Measurements from ENCODE around the gene CDC34. TPM values are rescaled to one million over a fixed set of nuclear protein-coding genes. Genes with fewer than 3 reads are reported as not detected.

The CDC34 gene
- polyA plus RNA-seq, 2 of the 4 experiments (the other 2 are of a cell fraction): 37.4 to 62.6 TPM

GRCh38 chr19:483332-484072 is 48.1 kb upstream of the CDC34 start (continued):
- TF ChIP-seq HEYL (CRISPR knock-in tag; IDR thresholded peaks at IDR 0.05): no peak
- TF ChIP-seq SREBF2 (IDR thresholded peaks at IDR 0.05): no peak
- no peak for TF ChIP-seq MAFK (IDR thresholded peaks at IDR 0.05; ENCODE audit: partially characterized antibody)

GRCh38 chr19:484494-484893 is 47.1 kb upstream of the CDC34 start:
- ATAC-seq (no peak), FAIRE-seq (no peak), DNase-seq (ENCODE audit: low read depth in 1 of 2, low spot score in 1 of 2) (no peak)
- TF ChIP-seq MYC (IDR thresholded peaks at IDR 0.05; ENCODE audit: borderline replicate concordance, low read length) (no peak), FOSB (CRISPR knock-in tag; IDR thresholded peaks at IDR 0.05) (no peak), RARB (CRISPR knock-in tag; IDR thresholded peaks at IDR 0.05) (no peak), PHF8 (IDR thresholded peaks at IDR 0.05; ENCODE audit: borderline replicate concordance, low read depth) (no peak), ZSCAN20 (CRISPR knock-in tag; IDR thresholded peaks at IDR 0.05) (no peak), CHD2 (IDR thresholded peaks at IDR 0.05; ENCODE audit: low read length, partially characterized antibody) (no peak)
- TF ChIP-seq, protein P1, sequence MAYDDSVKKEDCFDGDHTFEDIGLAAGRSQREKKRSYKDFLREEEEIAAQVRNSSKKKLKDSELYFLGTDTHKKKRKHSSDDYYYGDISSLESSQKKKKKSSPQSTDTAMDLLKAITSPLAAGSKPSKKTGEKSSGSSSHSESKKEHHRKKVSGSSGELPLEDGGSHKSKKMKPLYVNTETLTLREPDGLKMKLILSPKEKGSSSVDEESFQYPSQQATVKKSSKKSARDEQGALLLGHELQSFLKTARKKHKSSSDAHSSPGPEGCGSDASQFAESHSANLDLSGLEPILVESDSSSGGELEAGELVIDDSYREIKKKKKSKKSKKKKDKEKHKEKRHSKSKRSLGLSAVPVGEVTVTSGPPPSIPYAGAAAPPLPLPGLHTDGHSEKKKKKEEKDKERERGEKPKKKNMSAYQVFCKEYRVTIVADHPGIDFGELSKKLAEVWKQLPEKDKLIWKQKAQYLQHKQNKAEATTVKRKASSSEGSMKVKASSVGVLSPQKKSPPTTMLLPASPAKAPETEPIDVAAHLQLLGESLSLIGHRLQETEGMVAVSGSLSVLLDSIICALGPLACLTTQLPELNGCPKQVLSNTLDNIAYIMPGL (CRISPR knock-in tag; IDR thresholded peaks at IDR 0.05; ENCODE audit: borderline replicate concordance): no peak
- TF ChIP-seq, protein P2, sequence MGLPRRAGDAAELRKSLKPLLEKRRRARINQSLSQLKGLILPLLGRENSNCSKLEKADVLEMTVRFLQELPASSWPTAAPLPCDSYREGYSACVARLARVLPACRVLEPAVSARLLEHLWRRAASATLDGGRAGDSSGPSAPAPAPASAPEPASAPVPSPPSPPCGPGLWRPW (IDR thresholded peaks at IDR 0.05): no peak
- 64% methylated on average over 12 of the region's 15 CpGs for WGBS (ENCODE audit: missing lambda C conversion rate)
- ChIA-PET POLR2A (no interaction called here), CTCF (interaction anchor here (0.6 to 1.3 kb wide), 3 partner anchors 22 to 250 kb away, joined by 3 read pairs; no protein-coding TSS in a partner anchor)
- Histone ChIP-seq H3K4me3 (no peak overlapping the region), H3K4me2 (no peak overlapping the region), H3K4me1 (no peaks in the 10 kb centered on the region; the same call in 2 of the 3 replicates), H3K9me3 (no peaks in the 10 kb centered on the region), H3K27ac (no peak overlapping the region)

DNA sequence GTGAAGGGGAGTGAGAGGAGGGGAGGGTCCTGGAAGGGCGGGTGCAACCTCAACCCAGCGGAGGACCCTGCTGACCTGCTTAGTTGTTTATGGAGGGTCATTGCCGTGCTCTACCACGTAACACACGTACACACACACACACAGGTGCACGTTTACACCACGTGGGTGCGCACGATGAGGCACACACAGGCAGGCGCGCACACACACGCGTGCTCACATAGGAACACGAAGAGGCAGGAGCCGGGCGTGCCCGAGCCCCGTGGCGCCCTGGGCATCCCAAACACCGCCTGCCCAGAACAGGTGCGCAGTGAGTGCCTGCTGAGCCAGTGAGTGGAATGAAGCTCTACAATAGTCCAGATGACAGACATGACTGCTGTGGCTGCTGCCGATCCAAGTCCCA is 46.5 kb upstream of the CDC34 start:
- FAIRE-seq: no peak
- CTCF ChIA-PET: no interaction called here
- POLR2A ChIA-PET: no interaction called here

More for the DNA sequence above, 46.5 kb upstream of the CDC34 start:
- DNase-seq (ENCODE audit: low read depth in 1 of 2, low spot score in 1 of 2): no peak
- H3K4me3 ChIP-seq: no peak overlapping the region
- 86% methylated on average over 21 of the region's 22 CpGs for WGBS (ENCODE audit: missing lambda C conversion rate)
- no peak for ATAC-seq
- TF ChIP-seq SREBF2 (IDR thresholded peaks at IDR 0.05) (no peak), MYC (IDR thresholded peaks at IDR 0.05; ENCODE audit: borderline replicate concordance, low read length) (no peak), FOSB (CRISPR knock-in tag; IDR thresholded peaks at IDR 0.05) (no peak), CHD4 (IDR thresholded peaks at IDR 0.05; ENCODE audit: borderline replicate concordance) (no peak), CBX2 (IDR thresholded peaks at IDR 0.05; ENCODE audit: borderline replicate concordance, low read depth) (no peak), BHLHE40 (IDR thresholded peaks at IDR 0.05; ENCODE audit: low read depth, low read length) (no peak), TFCP2L1 (CRISPR knock-in tag; IDR thresholded peaks at IDR 0.05) (no peak), NFE2L2 (conservative IDR thresholded peaks at IDR 0.05; ENCODE audit: low read length) (no peak), RARB (CRISPR knock-in tag; IDR thresholded peaks at IDR 0.05) (no peak), KDM5A (IDR thresholded peaks at IDR 0.05) (no peak), GATA3 (IDR thresholded peaks at IDR 0.05; ENCODE audit: borderline replicate concordance) (no peak), SMC3 (IDR thresholded peaks at IDR 0.05) (no peak), FOSL2 (IDR thresholded peaks at IDR 0.05) (no peak), FOSL2 (CRISPR knock-in tag; IDR thresholded peaks at IDR 0.05) (no peak)
- TF ChIP-seq, protein P3, sequence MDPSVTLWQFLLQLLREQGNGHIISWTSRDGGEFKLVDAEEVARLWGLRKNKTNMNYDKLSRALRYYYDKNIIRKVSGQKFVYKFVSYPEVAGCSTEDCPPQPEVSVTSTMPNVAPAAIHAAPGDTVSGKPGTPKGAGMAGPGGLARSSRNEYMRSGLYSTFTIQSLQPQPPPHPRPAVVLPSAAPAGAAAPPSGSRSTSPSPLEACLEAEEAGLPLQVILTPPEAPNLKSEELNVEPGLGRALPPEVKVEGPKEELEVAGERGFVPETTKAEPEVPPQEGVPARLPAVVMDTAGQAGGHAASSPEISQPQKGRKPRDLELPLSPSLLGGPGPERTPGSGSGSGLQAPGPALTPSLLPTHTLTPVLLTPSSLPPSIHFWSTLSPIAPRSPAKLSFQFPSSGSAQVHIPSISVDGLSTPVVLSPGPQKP (IDR thresholded peaks at IDR 0.05; ENCODE audit: low read depth, low read length): no peak
- no peaks in the 10 kb centered on the region; the same call in 2 of the 3 replicates for H3K4me1 ChIP-seq
- H3K9me3 ChIP-seq: no peaks in the 10 kb centered on the region
- no peak overlapping the region for H3K4me2 ChIP-seq
- no peak overlapping the region for H3K27ac ChIP-seq
